Measurements from ENCODE around the gene BARD1. TPM values are rescaled to one million over a fixed set of nuclear protein-coding genes. Genes with fewer than 3 reads are reported as not detected.
"Not testable (repeated sequence)": the region's sequence is repeated elsewhere in the genome, so short reads cannot be mapped to it uniquely, and the experiment has no call there.

The BARD1 gene
- polyA plus RNA-seq, 4 donors: 13.4 to 20.8 (median 18.1) TPM

DNA sequence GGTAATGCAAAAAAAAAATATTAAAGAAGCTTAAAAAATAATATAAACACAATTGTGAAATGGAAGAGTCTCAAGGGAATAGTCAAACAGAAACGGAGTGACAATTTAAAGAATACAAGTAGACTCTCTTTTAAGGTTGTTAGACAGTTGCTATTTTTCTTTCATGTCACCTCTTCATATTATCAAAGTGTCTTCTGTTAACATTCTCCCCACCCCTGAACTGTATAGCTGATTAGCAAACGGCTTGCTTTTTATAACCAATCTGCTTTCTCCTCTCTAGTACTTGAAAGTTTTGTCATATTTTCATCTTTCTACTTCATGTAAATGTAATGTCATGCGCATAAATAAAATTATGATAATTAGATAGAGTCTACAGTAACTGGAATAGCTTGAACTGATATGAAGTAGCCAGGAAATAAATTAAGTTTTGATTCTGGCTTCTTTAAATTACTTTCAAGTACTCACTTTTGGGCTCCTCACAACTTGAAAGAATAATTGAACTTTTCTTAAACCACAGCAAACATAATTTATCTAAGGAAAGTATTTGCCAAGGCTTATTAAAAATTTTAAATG, 37.0 kb downstream of the BARD1 start:
- no peak for DNase-seq (ENCODE audit: low read depth in 4 of 4, low spot score in 2 of 4)

DNA sequence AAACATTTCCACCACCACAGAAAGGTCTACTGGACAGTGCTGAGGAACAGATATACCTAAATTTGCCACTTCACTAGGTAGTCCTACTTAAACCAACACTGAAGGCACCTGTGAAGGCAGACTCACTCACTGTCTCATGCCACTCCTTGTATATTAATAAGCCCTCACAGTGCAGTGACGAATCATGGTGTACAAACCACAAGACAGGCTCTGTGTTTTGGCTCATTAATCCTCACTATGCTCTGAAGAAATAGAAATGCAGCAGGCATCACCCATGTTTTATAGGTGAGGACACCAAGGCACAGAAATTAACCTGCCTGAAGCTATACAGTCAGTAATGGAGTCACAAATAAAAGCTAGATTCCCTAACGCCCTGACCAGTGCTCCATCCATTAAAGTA, 44.3 kb downstream of the BARD1 start:
- DNase-seq (ENCODE audit: low read depth in 4 of 4, low spot score in 2 of 4): no peak

DNA sequence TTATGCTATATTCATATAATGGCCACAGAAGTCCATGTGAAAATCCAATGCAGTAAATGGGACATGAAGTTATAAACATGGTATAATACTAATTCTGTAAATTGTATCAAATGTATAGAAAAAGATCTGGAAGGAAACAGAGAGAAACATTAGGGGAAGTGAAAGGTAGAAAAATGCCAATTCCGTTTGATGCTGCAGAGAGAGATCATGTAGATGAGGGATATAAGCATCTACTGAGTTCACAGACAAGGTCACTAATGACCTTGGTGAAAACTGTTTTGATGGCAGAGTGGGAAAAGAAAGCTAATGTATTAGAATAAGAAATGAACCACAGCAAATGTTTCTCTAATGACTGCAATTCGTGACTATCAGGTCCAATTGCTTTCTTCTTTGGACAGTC, 56.0 kb downstream of the BARD1 start:
- no peak for DNase-seq (ENCODE audit: low read depth in 4 of 4, low spot score in 2 of 4)

DNA sequence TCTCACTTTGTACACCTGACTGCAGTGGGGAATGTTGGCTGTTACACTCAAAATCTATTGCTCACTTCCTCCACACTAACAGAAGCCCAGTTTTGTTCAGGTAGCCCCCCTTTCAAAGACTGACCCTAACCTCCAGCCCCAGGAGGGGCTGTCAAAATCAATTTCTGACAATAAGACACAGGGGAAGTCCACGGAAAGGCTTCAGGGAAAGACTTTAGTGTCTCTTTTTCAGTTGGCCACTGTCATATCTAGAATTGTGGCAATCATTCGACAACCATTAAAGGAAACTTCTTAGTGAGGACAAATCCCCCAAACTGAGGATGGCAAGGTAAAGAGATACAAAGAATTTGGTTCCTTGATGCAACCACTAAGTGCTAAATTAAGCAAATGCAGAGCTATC, 59.0 kb downstream of the BARD1 start:
- no peak for DNase-seq (ENCODE audit: low read depth in 4 of 4, low spot score in 2 of 4)

DNA sequence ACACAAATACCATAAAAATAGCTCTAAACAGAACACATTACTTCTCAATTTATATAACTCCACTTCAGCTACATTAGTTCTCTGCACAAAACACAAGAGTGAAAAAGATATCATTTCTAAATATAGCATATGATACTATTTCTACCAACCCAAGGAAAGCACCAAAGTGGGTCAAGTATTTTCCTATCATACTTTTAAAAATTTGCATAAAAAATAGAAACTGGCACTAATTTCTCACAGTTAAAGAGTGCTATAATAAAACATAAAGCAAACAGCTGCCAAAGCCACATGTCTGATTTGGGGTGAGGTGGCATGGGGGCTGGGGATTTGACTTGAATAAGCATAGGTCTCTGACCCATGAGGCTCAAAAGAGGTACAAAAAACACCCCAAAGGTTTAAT, 61.5 kb downstream of the BARD1 start:
- DNase-seq (ENCODE audit: low read depth in 4 of 4, low spot score in 2 of 4): no peak

DNA sequence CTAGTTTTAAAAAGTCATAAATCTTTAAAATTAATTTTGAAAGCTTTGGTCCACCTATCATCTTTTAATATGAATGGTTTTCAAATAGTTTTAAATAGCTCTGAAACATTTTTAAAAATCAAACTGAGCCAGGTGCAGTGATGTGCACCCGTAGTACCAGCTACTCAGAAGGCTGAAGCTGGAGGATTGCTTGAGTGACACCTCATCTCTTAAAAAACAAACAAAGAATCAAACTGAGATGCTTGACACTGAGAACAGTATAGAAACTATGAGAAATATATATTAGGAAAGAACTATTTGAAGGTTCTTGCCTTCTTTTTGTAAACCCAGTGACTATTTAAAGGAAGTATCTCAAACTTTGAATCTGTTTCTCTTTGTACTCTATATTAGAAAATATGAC, 67.4 kb downstream of the BARD1 start:
- DNase-seq (ENCODE audit: low read depth in 4 of 4, low spot score in 2 of 4): no peak

DNA sequence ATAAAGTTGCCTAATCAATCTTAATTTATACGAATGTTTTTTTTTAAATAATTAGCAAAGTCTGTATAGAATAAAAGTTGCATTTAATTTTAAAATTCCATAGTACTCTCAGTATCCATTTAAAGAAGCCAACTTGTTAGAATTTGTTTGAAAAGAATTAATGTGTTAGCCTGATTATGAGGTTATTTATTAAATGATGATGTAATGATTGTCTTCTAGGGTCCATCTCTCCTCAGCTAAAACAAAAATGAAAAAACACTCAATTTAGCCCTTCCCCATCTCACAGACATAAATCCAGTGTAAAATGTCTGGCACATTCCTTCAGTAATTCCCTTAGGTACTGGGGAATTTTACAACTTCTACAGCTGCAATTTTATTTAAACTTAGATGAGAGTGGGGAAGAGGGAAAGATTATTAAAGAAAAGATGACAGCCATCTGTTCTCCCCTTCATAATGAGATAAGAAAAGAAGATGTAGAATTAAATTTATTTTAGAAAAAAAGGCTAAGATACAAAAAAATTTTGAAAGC, 68.6 kb downstream of the BARD1 start:
- DNase-seq (ENCODE audit: low read depth in 4 of 4, low spot score in 2 of 4): no peak

DNA sequence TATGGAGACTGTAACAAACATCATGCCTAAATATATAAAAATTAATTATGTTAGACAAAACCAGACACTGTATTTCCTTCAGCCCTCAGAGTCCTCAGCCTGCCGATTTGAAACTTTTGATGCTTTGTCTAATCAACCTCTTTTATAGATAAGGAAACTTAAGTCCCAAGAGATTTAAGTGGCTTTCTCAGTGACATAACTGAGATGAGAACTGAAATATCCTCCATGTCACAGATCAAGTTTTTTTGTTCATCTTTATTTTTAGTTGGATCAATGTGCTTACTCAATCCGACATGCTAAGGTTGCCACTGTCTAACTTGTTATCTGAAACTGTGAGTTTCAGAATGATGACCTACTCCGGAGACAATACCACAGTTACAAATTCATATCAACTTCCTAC, 72.3 kb downstream of the BARD1 start:
- no peak for DNase-seq (ENCODE audit: low read depth in 4 of 4, low spot score in 2 of 4)

DNA sequence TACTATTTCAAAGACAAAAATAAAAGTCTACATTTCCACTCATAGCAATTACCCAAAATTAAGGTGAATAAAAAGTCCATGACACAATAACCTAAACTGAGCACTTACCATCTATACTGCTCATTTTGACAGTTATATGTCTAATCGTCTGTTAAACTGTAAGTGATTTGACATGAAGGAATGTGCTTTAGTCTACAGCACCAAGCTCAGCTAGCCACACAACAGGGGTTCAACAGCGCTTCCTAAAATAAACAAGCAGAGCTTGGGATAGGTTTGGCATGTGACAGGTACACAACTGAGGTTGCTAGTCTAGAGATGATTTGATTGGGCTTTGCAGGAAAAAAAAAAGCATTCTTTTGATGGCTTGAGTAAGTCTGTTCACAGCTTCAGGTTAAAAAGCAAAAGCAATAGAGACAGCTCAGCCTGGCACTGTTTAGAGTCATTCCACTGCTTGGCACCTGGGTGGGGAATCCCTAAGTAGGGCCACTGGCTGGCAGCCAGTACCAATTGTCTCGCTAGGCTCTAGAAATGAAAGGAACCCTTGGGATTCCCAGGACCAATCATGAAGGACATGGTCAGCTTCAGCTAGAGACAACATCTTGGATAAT, 78.6 kb downstream of the BARD1 start:
- DNase-seq (ENCODE audit: low read depth in 4 of 4, low spot score in 2 of 4): no peak

DNA sequence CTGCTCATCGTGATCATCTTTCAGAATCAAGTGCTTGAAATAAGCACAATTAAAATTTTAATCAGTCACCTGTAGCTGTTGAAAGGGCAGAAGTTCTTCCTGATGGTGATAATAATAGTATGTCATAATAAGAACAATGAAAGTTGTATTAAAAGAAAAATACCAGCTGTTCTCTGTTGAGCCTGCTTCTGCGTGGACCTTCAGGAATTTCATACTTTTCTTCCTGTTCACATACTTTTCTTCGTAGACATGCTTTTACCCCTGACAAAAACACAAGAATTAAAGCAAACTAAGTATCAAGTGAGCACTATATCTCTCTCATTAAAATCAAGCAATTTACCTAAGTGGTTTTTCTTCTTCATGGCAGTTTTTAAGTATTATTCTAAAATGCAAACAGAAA, 79.2 kb downstream of the BARD1 start:
- DNase-seq (ENCODE audit: low read depth in 4 of 4, low spot score in 2 of 4): no peak

DNA sequence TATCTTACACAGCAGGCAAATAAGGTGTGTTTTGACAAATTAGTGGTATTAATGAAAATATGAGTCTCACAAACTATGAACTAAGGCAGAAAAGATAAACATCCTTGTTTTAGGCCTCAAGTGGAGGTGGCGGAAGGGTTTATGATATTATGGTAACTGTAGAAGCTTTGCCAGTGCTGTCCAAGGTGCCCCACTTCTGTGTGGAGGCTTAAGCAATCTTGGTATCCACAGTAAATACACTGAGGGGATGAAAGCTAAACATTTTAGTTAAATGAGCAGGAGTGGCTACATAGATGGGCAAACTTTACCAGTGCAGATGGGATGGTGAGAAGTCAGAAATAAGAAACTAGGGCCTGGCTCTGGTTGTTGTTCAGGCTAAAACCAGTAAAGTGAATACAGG, 84.7 kb downstream of the BARD1 start:
- DNase-seq (ENCODE audit: low read depth in 4 of 4, low spot score in 2 of 4): no peak

DNA sequence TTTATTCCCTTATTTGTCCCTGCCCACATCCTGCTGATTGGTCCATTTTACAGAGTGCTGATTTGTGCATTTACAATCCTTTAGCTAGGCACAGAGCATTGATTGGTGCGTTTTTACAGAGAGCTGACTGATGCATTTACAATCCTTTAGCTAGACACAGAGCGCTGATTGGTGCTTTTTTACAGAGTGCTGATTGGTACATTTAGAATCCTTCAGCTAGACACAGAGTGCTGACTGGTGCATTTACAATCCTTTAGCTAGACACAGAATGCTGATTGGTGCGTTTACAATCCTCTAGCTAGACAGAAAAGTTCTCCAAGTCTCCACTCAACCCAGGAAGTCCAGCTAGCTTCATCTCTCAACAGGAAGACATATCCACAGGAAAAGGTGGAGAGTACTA, 91.6 kb downstream of the BARD1 start:
- DNase-seq (ENCODE audit: low read depth in 4 of 4, low spot score in 2 of 4): not testable (repeated sequence)

DNA sequence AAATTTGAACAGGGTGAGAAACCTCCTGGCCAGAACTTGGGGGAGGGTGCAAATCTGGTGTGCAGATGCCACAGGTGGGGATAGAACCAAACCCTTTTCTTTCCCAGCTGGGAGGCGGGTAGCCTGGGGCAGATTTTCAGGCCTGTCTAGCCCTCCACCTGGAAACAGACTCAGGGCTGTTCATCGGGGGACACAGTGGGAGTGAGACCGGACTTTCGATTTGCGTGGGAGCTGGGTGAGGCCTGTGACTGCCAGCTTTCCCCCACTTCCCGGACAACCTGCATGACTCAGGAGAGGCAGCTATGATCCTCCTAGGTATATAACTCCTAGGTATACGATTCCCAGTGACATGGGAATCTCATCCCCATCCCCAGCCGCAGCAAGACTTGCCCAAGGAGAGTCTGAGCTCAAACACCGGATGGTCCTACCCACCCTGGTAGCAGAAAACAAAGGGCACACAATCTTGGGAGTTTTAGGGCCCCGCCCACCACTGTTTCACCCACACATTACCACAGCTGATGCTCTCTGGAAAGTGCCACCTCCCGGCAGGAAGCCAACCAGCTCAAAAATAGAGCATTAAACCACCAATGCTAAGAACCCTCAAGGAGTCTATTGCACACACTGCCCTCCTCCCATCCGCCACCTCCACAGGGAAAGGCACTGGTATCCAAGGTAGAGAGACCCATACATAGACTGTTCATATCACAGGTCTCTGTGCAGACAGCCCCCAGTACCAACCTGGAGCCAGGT, 92.5 kb downstream of the BARD1 start:
- no peak for DNase-seq (ENCODE audit: low read depth in 4 of 4, low spot score in 2 of 4)

DNA sequence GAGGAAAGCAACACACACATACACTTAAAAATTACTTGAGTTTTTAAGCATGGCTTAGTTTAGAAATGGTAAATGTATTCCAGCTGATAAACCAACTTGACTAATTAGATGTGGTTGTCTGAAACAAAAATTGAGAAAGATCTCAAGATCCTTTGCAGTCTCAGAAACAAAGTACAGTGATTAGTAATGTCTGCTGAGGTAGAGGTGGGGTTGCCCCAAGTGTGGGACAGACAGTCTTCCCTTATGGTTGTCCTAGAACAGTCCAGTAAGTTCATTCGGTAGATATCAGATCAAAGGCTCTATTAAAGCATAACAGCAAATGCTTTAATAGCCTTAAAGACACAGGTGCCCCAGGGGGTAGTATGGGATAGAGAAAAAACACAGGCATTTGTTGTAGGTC, 94.5 kb downstream of the BARD1 start:
- no peak for DNase-seq (ENCODE audit: low read depth in 4 of 4, low spot score in 2 of 4)

DNA sequence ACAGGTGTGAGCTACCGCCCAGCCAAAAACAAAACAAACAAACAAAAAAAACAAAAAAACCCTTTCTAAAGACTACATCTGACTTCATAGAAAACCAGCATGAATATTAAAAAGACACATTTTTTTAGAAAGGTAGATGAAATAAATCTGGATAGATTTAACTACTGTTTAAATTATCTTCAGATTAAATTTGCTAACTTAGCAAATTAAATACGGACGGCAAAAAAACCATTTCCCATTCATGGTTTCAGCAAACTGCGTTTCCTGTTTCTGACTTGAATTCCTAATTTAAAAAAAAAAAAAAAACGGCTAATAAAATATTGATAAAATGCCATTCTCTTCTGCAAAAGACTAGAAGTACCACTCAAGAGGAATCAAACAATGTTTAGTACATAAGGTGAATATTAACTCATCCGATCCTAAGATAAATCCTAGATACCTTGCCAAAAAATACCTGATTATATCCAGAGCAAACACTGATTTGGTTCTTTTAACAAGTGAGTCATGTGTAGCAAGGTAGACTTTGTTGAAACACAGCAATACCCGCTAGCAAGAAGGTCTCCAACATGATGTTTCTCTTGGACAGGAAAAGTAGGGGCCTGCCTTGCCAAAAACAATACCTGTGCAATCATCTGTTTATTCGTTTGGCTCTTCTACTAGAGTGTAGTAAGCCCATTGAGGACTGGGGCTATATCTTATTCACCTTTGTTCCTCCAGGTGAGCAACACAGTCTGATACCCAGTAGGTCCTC, 96.2 kb downstream of the BARD1 start:
- DNase-seq (ENCODE audit: low read depth in 4 of 4, low spot score in 2 of 4): no peak

DNA sequence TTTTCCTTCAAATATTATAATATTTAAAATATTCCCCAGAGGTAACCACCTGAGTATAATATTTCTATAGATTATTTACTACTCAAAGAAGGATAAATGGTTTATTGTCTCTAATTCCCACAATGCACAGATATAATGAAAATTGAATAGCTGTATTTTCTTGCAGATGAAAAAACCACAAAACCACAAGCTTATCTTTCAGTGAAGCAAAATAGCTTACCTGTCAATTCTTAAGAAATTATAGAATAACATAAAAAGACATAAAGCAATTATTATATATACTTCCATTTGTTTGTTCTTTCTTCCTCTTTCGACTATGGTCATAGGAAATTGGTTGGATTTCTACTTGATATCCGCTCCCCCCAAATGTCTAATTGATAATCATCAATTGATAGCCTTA, 98.8 kb downstream of the BARD1 start:
- no peak for DNase-seq (ENCODE audit: low read depth in 4 of 4, low spot score in 2 of 4)

DNA sequence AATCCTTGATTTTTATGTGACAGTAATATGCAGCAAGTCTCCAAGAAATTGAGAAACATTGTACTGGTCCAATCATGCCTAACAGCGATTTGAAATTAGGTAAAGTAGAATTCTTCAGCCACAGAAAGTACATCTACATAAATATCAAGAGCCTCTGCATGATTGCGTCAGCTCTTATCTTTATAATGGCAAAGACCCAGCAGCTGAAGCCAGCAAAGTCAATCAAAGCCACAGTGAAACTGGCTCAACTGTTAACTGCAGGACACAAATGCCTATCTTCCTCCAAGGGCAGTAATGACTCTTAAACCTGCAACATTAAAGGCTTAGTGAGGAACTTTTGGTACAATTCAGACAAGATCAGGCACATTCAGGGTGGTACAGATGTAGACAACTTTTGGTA, 102.5 kb downstream of the BARD1 start:
- DNase-seq (ENCODE audit: low read depth in 4 of 4, low spot score in 2 of 4): no peak

DNA sequence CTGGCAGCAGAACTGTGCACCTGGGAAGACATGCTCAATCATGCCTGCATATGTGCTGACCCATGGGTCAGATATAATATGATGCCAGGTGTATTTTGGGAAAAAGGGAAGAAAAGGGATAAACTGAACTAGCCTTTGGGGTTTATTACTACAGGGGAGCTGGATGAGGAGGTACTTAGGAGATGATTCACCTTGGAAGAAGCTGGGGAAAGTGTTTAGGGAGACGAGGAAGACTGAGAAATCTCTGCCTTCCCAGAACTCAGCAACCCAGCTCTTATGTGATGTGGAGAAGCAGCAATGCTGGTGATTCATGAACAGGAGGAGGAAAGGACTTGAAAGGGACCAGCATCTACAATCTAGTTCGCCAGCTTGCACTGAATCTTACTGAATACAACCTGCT, 110.2 kb downstream of the BARD1 start:
- no peak for DNase-seq (ENCODE audit: low read depth in 4 of 4, low spot score in 2 of 4)

DNA sequence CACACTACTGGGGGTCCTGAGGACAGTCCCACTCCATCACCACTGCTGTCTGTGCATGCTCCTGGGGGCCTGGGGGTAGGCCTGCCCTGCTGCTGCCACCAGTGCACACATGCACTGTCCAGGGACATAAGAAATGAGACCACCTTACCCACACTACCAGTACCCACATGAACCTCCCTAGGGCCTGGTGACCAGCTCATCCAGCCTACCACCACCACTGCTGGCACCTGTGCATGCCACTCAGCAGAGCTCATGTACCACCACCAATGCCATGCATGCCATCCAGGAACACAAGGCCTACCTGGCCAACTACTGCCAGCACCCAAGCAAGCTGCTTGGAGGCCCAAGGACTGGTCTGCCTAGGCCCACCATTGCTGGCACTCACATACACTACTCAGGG, 112.8 kb downstream of the BARD1 start:
- no peak for DNase-seq (ENCODE audit: low read depth in 4 of 4, low spot score in 2 of 4)

DNA sequence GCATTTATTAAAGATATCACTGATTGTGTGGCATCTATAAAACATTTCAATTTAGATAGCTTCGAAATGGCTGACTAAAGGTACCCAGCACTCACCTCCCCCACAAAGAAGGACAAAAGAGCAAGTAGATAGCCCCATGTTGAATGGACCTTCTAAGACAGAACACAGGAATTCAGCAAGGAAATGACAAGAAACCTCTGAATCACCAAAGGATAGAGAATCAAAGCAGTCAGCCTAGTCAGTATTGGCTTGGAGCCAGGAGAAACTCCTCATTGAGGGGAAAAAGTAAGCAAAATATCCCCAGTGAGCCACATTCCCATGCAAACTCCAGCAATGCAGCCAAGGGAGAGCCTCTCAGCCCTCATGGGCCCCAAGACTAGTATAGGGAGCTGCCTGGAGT, 113.7 kb downstream of the BARD1 start:
- DNase-seq (ENCODE audit: low read depth in 4 of 4, low spot score in 2 of 4): no peak

DNA sequence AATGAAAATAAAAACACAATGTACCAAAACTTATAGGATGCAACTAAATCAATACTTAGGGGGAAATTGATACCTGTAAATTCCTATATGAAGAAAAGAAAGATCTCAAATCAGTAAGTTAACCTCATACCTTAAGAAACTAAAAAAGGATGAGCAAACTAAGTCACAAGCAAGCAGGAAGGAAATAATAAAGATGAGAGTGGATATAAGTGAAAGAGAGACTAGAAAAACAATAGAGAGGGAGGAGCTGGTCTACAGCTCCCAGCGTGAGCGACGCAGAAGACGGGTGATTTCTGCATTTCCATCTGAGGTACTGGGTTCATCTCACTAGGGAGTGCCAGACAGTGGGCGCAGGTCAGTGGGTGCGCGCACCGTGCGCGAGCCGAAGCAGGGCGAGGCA, 125.9 kb downstream of the BARD1 start:
- not testable (repeated sequence) for DNase-seq (ENCODE audit: low read depth in 4 of 4, low spot score in 2 of 4)
